Measurements from ENCODE around the gene HACE1.
A peak's percentile ranks its signal among the peaks of the same experiment; 100 is the strongest.

The HACE1 gene

GRCh38 chr6:104688283-104688969 lies 171.3 kb downstream of the HACE1 start:
- DNase-seq (ENCODE audit: low read depth in 2 of 2) = no peak

- no peak for DNase-seq (ENCODE audit: low read depth in 2 of 2)
These were observed 173.1 kb downstream of the HACE1 start for GRCh38 chr6:104686550-104687175.

- no peak for DNase-seq (ENCODE audit: low read depth in 2 of 2)
These were observed 173.7 kb downstream of the HACE1 start for GRCh38 chr6:104685871-104686549.

- DNase-seq (ENCODE audit: low read depth in 2 of 2) = no peak
These were observed 174.8 kb downstream of the HACE1 start for GRCh38 chr6:104684911-104685415.

- no peak for DNase-seq (ENCODE audit: low read depth in 2 of 2)
These were observed 175.9 kb downstream of the HACE1 start for GRCh38 chr6:104683809-104684208.

GRCh38 chr6:104682722-104683643 lies 176.7 kb downstream of the HACE1 start:
- peak; percentile 47 to 73 for DNase-seq (ENCODE audit: low read depth in 2 of 2)

- no peak for DNase-seq (ENCODE audit: low read depth in 2 of 2)
These were observed 179.2 kb downstream of the HACE1 start for GRCh38 chr6:104680539-104680938.

- no peak for DNase-seq (ENCODE audit: low read depth in 2 of 2)
These were observed 179.7 kb downstream of the HACE1 start for GRCh38 chr6:104679971-104680370.

Measured in stimulated activated CD4-positive, alpha-beta T cell treated with anti-CD3 and anti-CD28 coated beads, Interleukin-12 subunit alpha, Interleukin-12 subunit beta, amount 100 ng/mL, for 24 hours (primary cell).